HTR-8/SVneo (cell line): ENCODE results near the gene TNNT3.

Experiments used
- DNase-seq: peaks from one replicate; pipeline ENCODE4 v3.0.0; 2011; ENCODE audit warnings: low spot score, mixed read lengths; ENCODE audit not compliant: insufficient read length
- FAIRE-seq: peaks from 2 replicates; lab custom pipeline; 2011; peaks lifted over from hg19 to GRCh38; lab: Jason Lieb, UNC

The TNNT3 gene

DNA sequence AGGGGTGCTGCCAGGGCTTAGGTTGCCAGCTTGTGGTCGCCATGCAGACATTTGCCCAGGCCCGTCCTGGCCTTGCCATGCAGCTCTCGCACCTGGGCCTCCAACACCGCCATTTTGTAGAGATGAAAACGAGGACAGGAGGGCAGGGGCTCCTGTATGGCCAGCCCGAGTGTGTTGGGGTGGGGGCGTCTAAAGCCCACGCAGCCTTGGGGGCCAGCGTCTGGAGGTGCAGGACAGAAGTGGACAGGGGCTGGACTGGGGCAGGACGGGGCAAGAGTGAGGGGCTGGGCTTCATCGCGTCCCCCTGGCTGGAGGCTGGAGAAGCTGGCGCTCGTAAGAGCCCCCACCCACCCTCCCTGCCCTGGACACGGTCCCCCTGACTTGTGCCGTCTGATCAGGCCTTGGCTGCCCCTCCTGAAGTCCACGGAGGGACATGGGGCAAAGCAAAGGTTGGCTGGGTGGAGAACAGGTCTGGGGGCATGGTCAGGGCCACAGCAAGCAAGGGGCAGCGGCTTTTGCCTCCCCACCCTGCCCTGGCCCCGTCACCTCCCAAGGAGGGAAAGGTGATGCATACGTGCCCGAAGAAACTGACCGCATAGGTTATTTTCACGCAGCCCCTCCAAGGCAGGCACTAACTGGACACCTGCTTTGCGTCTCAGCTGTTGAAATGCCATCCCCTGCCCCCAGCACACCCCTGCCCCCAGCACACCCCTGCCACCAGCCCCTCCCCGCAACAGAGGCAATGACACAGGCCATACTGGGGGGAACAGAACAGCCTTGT, 815 bp downstream of the TNNT3 start:
- no peak for FAIRE-seq

GRCh38 chr11:1920909-1921573, 1.5 kb downstream of the TNNT3 start:
- DNase-seq (no peak), FAIRE-seq (no peak)

More for the DNA sequence above, 815 bp downstream of the TNNT3 start:
- no peak for DNase-seq

DNA sequence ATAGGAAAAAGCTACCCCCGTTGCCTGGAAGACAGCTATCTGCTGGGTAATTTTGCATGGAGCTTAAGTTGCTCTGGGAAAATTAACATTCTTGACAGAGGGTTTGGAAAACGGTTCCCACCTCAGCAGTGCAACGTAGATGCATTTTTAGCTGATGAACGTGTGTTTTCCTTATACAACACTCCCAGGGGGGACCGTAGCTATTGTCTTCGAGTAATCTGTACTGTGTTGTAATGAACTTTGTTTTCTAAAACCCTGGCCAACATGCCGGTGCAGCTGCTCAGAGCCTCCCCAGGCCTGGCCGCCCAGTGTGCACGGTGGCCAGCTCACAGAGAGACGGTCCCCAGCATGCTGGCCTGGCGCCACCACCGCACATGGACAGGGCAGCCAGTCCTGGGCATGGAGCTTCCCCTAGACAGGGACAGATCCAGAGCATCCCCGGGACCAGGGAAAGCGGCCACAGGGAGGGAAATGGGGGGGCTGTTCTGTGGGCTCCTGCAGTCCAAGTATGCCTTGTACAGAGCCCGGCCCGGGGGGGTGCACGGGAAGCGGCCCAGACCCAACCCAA, 2.2 kb downstream of the TNNT3 start:
- DNase-seq (no peak), FAIRE-seq (no peak)

DNA sequence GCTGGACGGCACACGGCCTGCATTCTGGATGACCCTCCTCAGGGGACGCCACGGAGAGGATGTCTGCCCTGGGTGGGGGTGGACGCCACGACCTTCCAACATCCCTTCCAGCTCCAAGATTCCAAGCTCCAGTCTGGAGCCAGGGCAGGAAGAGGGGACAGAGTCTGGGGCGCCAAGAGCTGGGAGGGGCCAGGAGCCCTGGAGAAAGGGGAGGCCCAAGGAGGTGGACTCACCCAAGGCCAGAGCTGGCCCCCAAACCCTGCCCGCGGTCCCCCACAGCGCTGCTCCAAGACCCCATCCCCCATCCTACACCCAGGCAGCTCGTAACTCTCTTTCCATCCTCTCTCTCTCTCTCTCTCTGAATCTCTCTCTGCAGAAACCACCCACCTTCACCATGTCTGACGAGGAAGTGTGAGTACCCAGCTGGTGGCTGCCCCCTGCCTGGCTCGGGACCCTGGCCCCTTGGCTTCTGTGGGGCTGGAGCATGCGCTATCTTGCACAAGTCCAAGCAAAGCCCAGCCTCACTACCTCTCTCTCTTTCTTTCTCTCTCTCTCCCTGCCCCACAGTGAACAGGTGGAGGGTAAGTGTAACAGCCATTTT, 3.1 kb downstream of the TNNT3 start:
- no peak for FAIRE-seq

GRCh38 chr11:1923201-1923956, 3.9 kb downstream of the TNNT3 start:
- FAIRE-seq (no peak), DNase-seq (no peak)

More for the DNA sequence above, 3.1 kb downstream of the TNNT3 start:
- DNase-seq = no peak

GRCh38 chr11:1924181-1924580, 4.7 kb downstream of the TNNT3 start:
- FAIRE-seq = no peak
- DNase-seq = no peak

- FAIRE-seq (no peak), DNase-seq (no peak)
Measured at GRCh38 chr11:1924646-1925372, 5.3 kb downstream of the TNNT3 start.

GRCh38 chr11:1925373-1926155, 6.1 kb downstream of the TNNT3 start:
- no peak for FAIRE-seq
- no peak for DNase-seq

DNA sequence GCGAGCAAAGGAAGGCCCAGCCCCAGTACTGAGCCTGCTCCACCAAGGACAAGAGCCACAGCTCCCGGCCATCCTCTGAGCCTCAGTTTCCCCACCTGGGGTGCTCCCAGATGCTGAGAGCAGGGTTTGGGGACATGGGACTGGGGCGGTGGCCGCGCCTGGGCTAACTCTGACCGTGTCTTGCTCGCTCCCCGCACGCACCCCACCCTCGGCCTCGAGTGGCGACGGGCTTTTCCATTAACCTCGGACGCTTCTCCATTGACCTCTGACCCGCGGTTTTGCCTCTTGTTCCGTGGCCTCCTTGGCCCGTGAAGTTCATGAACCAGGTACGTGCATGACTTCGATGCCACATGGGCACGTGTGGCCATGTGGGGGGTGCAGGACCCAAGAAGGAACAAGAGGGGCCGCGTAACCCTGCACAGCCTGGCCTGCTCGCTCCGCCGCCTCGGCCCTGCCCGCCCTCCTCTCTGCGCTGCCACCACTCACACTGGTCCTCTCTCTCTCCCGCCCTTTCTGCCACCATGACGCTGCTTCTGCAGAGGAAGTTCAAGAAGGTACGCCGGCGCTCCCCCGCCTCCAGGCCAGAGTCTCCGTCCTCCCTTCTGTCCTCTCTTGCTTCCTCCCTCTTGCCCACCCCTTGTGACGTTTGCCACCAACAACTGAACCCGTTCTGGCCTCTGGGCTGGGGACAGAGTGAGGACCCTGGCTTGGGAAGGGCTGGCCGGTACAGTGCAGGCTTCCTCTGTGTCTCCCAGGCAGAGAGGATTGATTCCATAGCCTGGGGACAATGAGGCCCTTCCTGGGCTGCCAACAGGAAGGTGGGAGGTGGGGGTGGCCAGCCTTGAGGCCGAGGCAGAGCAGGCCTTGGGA, 6.9 kb downstream of the TNNT3 start:
- no peak for FAIRE-seq
- no peak for DNase-seq

DNA sequence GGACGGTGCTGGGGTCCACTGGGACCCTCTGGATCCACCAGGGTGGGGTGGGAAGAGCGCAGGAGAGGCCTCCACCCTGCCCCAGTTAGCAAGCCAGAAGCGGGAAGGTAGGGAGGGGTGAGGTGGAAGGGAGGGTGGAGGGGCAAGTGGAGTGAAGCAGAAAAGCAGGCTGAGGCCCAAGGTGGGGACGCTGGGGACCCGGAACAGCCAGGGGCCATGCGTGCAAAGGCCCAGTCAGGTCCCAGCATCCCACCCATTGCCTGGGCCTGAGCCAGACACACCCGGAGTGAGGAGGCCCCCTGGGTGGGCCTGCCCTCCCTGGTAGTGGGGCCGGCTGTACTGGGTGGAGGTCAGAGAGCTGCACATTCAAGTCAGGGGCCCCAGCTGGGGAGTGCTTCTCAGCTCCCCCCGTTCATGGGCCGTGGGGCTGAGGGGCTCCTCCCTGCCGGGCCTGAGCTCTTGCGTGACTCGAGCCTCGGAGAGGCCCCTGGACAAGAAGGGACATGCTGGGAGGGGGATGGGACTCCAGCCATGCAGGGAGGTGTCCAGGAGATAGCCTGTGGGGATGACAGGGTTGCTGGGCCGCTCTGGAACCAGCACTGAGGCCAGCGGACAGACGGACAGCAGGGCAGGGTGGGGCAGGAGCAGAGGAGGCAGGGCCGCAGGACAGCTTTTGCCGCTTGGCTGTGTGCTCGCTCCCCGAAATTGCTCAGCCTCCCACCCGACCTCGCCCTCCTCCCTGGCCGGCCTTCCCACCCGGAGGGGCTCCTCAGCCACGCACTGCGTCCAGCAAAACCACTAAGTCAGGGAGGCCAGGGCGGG, 7.7 kb downstream of the TNNT3 start:
- DNase-seq = no peak
- no peak for FAIRE-seq

- DNase-seq = no peak
- FAIRE-seq = no peak
Measured at GRCh38 chr11:1927848-1928469, 8.5 kb downstream of the TNNT3 start.

GRCh38 chr11:1928470-1928890, 9.0 kb downstream of the TNNT3 start:
- no peak for DNase-seq
- no peak for FAIRE-seq

DNA sequence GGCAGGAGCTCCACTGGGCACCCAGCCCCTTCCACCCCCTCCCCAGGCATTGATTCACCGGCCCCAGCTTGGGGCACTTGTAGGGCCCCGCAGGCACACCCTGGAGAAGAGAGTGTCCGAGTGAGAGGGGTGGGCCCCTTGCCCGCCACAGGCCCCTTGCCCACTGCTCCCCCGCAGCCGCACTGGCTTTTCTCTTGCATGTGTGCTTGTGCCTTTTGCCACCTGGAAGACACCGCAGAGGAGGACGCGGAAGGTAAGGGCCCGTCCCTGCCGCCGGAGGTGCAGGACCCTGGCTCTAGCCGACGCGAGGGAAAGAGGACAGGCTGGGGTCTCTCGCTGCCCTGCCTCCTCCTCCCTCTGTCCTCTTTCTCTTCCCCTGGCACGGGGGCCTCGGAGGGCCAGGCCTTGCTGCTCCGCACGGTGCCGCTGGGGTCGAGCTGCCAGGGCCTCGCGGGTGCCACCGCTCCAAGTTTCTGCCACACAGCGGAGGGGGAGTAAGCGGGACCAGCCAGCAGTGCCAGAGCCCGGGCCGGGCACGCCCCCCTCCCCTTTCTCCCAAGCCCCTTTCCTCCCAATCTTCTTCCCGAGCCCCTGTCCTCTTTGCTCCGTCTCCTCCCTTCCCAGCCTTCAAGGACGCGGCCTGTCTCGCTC, 9.5 kb downstream of the TNNT3 start:
- FAIRE-seq (no peak), DNase-seq (no peak)

DNA sequence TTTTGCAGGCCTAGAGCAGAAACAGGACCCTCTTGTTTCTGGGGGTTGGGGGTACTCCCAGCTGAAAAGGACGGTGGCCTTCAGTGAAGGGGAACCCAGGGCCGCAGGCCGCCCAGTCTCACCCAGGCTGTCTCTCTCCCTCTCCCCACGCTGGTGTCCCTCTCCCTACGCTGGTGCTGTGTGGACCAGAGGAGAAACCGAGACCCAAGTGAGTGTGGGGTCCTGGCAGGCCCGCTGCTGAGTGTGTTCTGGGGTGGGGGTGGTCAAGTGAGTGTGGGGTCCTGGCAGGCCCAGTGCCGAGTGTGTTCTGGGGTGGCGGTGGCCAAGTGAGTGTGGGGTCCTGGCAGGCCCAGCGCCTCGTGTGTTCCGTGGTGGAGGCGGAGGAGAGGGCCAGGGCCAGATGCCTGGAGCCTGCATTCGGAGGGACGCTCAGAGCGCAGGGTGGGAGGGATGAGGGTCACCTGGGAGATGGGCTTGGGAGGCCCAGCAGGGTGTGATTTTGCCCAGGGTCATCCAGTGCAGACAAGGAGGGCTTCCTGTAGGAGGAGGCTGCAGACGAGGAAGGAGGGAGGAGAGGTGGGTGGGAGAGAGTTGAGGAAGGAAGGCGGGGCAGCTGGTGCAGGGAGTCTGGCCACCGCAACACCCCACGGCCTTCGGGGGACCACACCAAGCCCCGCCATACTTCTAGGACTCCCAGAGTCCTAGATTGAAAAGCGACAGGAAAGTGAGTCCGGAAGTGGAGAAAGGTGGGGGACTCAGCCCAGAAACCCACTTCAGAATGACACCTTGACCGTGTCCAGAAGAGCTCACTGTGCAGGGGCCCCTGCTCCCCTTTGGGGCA, 10.3 kb downstream of the TNNT3 start:
- DNase-seq (no peak), FAIRE-seq (no peak)

GRCh38 chr11:1930462-1930830, 10.9 kb downstream of the TNNT3 start:
- no peak for DNase-seq

More at GRCh38 chr11:1930462-1930830, 10.9 kb downstream of the TNNT3 start:
- no peak for FAIRE-seq
